ENCODE results near the gene PDE11A. TPM values are rescaled to one million over a fixed set of nuclear protein-coding genes. Genes with fewer than 3 reads are reported as not detected.

PDE11A gene
- total RNA-seq: not detected in 2 replicates

GRCh38 chr2:178072383-178073301 is at the start of gene PDE11A:
Gene PDE11A, minus strand, starts transcription at chr2:178072777. Its CDS starts 340 bp downstream, at chr2:178072437.
- Mint-ChIP-seq H3K27me3 (peaks cover 43% of the 10 kb centered on the region), H3K4me3 (peak within 1 kb of the TSS; percentile 28), H3K27ac (no peak within 1 kb of the TSS), H3K4me1 (peaks cover 3% of the 10 kb centered on the region), H3K9me3 (no peaks in the 10 kb centered on the region), H3K36me3 (ENCODE audit: low read depth) (no peaks in the 10 kb centered on the region)
- POLR2A ChIA-PET: interaction anchor here (0.6 kb wide), 1 partner anchor 24 kb away, joined by 3 read pairs; no protein-coding TSS in a partner anchor
- CTCF ChIA-PET: no interaction called here
- TF ChIP-seq, protein P1, sequence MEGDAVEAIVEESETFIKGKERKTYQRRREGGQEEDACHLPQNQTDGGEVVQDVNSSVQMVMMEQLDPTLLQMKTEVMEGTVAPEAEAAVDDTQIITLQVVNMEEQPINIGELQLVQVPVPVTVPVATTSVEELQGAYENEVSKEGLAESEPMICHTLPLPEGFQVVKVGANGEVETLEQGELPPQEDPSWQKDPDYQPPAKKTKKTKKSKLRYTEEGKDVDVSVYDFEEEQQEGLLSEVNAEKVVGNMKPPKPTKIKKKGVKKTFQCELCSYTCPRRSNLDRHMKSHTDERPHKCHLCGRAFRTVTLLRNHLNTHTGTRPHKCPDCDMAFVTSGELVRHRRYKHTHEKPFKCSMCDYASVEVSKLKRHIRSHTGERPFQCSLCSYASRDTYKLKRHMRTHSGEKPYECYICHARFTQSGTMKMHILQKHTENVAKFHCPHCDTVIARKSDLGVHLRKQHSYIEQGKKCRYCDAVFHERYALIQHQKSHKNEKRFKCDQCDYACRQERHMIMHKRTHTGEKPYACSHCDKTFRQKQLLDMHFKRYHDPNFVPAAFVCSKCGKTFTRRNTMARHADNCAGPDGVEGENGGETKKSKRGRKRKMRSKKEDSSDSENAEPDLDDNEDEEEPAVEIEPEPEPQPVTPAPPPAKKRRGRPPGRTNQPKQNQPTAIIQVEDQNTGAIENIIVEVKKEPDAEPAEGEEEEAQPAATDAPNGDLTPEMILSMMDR (IDR thresholded peaks at IDR 0.05): no peak
- intact Hi-C loops (cut with micrococcal nuclease): no loop called here
- DNase-seq (no peak), ATAC-seq (ENCODE audit: low read depth) (no peak)

GRCh38 chr2:178119179-178119922 is 46.8 kb upstream of the PDE11A start:
- peaks cover 62% of the 10 kb centered on the region for H3K36me3 Mint-ChIP-seq (ENCODE audit: low read depth)
- intact Hi-C loops (cut with micrococcal nuclease): loop anchor here (10.0 kb wide), 1 partner anchor 485 kb away; no protein-coding TSS in a partner anchor

GRCh38 chr2:178117725-178118124 is 45.1 kb upstream of the PDE11A start:
- peaks cover 24% of the 10 kb centered on the region for H3K4me1 Mint-ChIP-seq
- ChIA-PET POLR2A (no interaction called here), CTCF (no interaction called here)
- no peak for DNase-seq
- no peaks in the 10 kb centered on the region for H3K27me3 Mint-ChIP-seq
- no peak overlapping the region for H3K4me3 Mint-ChIP-seq
- H3K36me3 Mint-ChIP-seq (ENCODE audit: low read depth): peaks cover 49% of the 10 kb centered on the region
- no peak overlapping the region for H3K27ac Mint-ChIP-seq
- no peaks in the 10 kb centered on the region for H3K9me3 Mint-ChIP-seq
- intact Hi-C loops (cut with micrococcal nuclease): loop anchor here (10.0 kb wide), 1 partner anchor 483 kb away; no protein-coding TSS in a partner anchor
- ATAC-seq (ENCODE audit: low read depth): no peak
- TF ChIP-seq, protein P1 (IDR thresholded peaks at IDR 0.05): no peak

More at GRCh38 chr2:178119179-178119922, 46.8 kb upstream of the PDE11A start:
- no peaks in the 10 kb centered on the region for H3K9me3 Mint-ChIP-seq
- peaks cover 10% of the 10 kb centered on the region for H3K4me1 Mint-ChIP-seq
- H3K27ac Mint-ChIP-seq: no peak overlapping the region
- ATAC-seq (ENCODE audit: low read depth): no peak
- no peak for DNase-seq
- TF ChIP-seq, protein P1 (IDR thresholded peaks at IDR 0.05): no peak
- POLR2A ChIA-PET: no interaction called here
- H3K4me3 Mint-ChIP-seq: no peak overlapping the region
- CTCF ChIA-PET: no interaction called here
- H3K27me3 Mint-ChIP-seq: no peaks in the 10 kb centered on the region

DNA sequence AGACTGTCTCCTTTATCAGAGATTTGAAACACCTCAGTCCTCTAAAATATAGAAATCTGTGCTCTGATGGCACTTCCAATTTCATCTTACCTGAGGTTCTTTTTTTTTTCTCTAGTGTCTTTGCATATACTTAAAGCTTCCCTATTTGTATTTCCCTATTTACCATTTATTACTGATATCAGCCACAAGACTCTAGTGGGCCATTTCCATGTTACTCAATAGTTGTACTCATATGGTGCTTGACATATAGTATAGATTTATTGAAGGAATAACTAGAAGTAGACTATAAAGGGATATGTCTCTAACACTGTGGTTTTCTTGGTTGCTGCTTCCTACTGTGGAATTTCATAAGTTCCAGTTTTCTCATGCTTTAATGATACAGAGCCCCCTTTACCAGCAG is 42.7 kb upstream of the PDE11A start:
- POLR2A ChIA-PET: no interaction called here
- TF ChIP-seq, protein P1 (IDR thresholded peaks at IDR 0.05): no peak
- Mint-ChIP-seq H3K27me3 (no peaks in the 10 kb centered on the region), H3K4me1 (peaks cover 34% of the 10 kb centered on the region), H3K36me3 (ENCODE audit: low read depth) (peaks cover 33% of the 10 kb centered on the region), H3K27ac (no peak overlapping the region), H3K9me3 (no peaks in the 10 kb centered on the region), H3K4me3 (peak overlapping the region; percentile 4)
- DNase-seq (no peak), ATAC-seq (ENCODE audit: low read depth) (no peak)
- CTCF ChIA-PET: no interaction called here
- intact Hi-C loops (cut with micrococcal nuclease): loop anchor here (10.0 kb wide), 1 partner anchor 480 kb away; no protein-coding TSS in a partner anchor
